T-helper 22 cell (primary cell): Measurements from ENCODE around the gene DNAL4.

ENCODE experiments used
- DNase-seq: peaks from one replicate; pipeline ENCODE4 v3.0.0-alpha.2; 2020; ENCODE audit warnings: low read depth

DNAL4 gene, protein sequence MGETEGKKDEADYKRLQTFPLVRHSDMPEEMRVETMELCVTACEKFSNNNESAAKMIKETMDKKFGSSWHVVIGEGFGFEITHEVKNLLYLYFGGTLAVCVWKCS

DNA sequence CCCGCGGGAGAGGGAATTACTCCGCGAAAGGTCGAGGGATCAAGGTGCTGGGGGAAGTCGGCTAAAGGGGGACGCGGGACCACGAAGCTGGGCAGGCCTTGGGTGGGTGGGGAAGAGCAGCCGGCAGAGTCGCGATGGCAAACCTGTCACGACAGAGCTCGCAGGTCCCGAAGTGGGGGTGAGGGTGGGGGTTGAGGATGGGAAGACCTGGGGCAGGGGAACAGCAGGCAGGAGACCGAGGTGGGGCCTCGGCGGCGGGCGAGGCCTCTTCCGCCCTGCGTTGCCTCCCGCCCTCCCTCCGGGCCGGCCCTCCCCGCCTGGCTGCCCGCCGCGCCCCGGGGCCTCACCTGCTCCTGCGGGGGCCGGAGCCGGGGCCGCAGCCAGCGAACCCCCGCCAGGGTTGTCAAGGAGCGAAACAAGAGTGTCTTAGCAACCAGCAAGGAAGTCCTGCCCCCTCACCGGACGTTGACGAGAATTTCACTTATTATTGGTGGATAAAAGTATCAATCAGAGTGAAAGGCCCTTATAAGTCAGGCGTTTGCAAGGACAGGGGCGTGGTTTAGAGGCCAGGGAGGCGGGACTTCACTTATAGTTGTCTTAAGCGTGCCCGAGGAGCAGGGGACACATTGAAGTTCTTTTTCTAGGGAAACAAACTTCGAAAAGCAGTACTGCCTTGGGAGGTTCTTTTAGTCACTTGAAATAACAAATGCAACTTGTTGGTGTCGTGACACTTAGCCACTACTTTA lies at the start of gene DNAL4:
Gene DNAL4 (minus strand): TSS at position 423 of the 746 bp plus-strand sequence. CDS start 11,412 bp downstream, outside the sequence.
- peak; percentile 86 for DNase-seq

DNA sequence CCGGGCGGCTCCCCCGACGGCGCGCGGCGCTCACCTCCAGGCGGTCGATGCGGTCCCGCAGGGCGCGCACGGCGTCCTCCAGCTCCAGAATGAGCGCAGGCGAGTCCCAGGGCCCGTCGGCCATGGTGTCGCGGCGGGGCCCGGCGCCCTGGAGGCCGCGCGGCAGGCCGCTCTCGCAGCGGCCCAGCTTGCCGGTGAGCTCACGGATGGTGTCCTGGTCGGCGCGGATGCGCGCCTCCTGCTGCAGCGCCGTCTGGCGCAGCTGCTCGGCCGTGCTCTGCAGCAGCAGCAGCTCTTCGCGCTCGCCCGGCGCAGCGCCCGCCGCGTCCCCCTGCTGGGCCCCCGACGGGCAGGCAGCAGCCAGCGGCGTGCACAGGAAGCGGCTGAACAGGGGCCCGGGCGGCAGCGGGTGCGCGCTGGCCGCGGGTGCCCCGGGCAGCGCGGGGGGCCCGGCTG lies 49.3 kb upstream of the DNAL4 start:
- DNase-seq = peak; percentile 12

DNA sequence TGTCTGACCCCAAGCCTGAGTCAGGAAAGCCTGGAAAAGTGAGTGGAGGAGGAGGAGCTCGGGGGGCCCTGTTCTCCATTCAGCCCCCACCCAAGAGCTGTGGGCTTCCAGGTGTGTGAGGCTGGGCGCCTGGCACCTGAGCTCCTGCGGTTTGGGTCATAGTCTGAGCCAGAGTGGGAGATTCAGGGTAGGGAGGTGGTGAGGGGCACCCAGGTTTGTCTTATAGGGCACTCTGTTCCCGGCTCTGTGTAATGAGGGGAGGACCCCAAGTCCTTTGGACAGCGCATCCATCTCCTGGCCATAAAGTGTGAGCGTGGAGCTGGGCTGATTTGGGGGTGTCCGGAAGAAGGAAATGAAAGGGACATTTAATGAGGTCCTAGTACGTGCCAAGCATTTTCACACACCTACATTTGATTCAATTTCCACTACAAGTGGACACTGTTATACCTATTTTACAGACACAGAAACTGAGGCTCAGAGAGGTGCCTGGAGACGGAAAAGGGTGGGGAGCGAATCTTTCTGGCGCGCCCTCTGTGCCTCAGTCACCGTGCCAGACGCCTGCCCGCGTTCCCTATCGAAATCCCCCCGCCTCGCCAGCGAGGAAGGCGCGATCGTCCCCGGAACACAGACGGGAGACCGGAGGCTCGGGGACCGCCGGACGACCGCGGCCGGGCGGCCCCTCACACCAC lies 48.7 kb upstream of the DNAL4 start:
- no peak for DNase-seq

DNA sequence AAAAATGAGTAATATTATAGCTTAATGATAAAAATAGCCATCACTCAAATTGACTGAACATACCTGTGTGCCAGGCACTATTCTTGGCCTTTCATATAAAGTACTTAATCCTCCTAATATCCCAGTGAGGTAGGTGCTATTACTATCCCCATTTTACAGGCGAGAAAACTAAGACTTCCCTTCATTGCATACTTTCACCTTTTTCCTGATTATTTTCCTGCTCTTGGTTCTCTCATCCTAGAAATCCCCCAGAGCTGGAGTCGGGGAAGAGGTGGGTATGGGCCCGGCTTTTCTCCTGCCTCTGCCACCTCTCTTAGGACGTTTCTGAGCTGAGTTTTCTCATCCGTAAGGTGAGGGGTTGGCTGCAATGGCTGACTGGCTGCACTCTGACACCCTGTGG lies 47.7 kb upstream of the DNAL4 start:
- no peak for DNase-seq

DNA sequence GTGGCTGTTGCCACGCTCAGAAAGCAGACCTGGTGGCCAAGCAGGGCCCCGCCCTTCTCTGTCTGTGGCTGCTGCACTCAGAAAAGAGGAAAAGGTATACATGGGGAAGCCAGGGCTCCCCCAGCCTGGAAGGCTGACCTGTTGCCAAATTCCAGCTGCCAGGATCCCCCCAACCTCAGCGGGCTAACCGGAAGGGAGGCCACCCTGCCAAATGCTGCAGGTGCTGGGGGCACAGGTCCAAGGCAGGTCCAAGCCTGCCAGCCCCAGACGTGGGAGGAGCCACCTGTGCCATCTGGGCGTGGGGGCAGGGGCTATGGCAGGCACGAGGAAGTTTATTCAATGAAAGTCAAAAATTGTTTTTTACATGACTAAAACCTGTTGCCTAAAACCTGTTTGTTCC lies 47.3 kb upstream of the DNAL4 start:
- no peak for DNase-seq

DNA sequence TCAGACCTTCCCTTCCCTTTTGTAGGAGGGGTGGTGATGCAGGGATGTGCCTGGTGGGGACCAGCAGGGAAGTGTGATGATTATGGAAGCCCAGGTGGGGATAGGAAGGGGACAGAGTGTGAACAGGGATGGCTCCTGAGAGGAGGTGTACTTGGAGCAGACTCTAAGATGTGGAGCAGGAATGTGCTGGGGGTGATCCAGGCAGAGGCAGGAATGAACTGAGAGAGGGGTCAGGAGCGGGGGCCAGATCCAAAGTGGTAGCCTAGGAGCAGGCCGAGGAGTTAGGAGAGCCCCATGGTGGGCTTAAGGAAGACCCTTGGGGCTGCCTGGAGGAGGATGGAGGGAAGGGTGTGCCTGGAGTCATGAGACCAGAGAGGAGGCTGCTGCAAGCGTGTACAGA lies 46.2 kb upstream of the DNAL4 start:
- DNase-seq = no peak

DNA sequence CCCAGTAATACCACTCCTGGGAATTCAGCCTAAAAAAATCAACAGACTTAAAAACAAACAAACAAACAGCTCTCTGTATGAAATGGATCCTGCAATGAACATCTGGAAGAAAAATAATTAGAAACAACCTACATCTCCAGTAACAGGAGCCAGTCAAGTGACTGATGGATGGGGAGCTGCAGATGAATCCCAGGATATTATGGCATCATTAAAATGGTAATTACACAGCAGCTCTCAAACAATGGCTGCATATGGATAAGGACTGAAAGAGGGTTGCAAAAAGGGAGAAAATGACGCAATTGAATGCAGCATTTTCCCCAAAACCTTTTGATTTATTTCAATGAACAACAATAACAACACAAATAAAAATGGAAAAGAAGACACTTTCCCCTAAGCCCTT lies 45.7 kb upstream of the DNAL4 start:
- DNase-seq = no peak

DNA sequence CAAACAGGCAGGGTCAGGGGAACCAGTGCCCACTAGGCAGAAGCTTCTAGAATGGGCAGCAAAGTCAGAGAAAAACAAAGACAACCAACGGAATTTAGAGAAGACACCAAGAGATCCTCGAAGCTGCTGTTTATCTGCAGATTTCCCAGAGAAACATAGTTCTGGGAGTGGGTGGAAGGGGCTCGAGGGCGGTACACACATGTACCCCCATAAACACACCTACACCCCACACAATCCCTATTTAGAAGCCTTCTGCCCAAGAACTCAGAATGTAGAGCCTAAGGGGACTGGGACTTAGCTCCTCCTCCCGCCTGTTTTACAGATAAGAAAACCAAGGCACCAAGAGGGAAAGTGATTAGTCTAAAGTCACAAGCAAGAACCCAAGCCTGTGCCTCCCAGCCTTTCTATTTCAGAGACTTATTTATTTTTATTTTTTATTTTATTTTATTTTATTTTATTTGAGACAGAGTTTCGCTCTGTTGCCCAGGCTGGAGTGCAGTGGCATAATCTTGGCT lies 43.5 kb upstream of the DNAL4 start:
- DNase-seq = no peak

DNA sequence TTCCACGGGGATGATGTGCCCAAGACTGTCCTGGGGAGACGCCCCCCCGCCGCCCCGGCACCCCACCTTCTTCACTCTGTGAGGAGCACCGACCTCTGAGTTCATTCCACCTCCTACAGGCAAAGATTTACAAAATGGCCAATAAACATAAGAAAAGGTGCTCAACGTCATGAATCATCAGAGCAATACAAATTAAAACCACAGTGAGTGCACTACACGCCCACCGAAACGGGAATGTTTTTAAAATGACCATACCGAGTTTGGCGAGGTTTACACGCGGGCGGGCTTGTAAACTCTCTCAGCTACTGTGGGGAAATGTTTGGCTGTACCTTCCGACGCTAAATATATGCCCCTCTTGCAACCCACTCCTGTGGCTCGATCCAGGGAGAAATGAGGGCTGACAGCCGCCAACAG lies 42.0 kb upstream of the DNAL4 start:
- no peak for DNase-seq

DNA sequence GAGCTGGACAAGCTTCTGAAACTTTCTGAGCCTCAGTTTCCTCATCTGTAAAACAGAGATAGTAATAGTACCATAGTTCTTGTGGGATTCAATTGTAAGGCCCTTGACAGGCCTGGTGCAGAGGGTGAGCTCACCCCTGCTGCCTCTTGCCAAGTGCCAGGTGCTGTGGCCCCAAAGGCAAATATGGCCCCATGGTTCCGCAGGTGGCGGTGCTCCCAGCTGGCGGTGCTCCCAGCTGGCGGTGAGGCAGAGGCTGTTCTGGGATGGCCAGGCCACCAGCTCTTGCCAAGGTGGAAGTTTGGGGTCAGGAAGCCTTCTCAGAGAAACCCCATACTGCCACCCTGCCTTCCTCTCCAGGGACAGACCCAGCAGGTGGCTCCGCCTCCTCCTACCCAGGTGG lies 41.0 kb upstream of the DNAL4 start:
- DNase-seq = no peak

DNA sequence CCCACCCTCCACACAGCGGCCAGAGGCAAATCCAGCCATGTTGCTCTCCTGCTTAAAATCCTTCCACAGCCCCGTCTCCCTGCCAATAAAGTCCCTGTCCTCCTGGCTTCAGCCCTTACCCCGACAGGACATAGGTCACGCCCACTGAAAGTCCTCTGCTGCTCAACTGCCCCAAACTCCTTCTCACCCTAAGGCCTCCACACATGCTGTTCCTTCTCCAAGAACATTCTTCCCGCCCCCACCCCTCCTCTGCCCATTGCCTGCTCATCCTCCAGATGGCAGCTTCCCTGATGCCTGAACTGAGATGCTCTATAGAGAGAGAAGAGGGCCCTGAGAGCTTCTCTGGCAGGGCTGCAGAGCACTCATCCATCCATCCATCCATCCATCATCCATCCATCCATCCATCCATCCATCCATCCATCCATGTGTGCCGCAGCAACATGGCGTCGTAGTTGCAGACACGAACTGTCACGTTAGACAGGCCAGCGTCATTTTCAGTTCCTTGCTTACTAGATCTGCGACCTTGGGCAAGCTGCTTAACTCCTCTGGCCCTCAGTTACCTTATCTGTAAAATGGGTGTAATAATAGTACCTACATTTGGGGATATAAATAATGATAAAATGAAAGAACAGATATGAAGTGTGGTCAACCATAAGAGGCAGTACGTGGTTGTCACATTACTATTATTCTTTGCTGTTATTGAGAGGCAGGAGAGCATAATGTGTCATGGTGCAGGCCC lies 40.4 kb upstream of the DNAL4 start:
- no peak for DNase-seq

DNA sequence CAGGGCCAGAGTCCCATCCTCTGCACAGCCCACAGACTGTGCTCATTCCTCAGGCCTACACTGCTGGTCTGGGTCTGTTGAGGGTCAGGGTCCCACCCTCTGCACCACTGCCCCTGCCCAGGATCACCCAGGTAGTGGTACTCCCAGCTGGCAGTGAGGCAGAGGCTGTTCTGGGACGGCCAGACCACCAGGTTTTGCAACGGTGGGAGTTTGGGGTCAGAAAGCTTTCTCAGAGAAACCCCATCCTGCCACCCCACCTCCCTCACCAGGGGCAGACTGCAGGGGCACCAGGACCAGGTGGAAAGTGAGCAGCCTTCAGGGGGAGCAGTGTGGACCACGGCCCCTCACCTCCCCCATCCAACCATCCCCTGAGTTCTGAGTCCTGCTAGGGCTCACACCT lies 39.1 kb upstream of the DNAL4 start:
- no peak for DNase-seq

DNA sequence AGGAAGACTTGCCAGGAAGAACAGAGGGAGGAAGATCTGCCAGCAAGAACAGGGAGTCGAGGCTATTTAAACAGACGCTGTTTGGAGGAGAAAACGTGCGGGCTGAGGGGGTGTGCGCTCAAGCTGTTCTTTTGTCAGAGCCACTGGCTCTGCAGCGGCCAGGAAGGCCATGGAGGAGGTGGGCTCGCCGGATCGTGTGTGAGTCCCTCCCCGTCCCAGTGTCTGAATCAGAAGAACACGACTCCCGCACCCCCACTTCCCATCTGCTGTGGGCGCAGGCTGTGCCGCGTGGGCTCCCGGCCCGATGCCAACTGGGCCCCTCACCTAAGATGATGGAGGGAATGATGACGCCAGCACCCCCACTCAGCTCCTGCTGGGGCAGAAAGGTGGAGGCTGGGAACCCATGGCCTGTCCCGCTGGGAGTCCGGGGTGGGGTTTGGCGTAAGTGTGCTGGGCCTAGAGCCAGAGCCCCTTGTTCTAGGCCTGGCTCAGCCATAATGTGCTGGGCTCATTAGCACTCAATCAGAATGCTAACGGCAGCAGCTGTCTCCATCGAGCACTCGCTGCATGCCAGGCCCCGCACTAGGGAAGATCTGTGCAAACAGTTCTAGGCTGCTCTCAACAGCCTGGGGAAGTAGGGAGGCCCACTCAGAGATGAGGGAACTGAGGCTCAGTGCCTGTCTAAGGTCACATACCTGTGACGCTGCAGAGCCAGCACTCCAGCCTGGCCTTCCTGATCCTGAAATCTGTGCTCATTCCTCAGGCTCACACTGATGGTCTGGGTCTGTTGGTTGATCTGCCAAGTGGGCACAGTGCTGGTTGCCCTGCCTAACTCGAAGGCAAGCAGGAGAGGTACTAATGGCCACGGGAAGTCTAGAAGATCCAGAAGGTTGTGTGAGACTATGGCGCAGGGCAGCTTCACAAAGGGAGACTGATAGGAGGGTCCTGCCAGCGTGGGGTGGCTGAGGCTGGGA lies 38.3 kb upstream of the DNAL4 start:
- no peak for DNase-seq

DNA sequence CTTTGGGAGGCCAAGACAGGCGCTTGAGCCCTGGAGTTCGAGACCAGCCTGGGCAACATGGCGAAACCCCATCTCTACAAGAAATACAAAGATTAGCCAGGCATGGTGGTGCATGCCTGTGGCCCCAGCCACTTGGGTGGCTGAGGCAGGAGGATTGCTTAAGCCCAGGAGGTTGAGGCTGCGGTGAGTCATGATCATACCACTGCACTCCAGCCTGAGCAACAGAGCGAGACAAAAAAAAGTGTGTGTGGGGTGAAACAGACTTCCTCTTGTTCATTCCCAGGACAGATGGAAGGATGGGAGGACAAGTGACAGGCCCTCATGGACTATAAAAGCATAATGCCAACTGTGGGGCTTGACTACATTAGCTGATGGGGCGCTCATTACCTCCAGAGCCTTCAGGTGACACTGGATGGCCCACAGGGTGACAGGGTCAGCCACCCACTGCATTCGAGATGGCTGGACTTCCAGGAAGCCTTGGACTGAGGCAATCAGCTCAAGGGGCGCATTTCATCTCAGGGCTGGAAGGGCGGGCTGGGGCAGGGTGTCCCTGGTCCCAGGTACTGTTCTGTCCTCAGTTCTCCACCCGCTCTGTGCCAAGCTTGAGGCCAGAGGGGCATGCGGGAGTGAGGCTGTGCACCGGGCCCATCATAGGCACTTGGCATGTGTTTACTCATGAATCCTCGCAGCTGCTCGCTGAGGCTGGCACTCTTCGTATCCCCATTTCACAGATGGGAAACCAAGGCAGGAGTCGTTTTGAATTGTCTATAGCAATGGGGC lies 37.4 kb upstream of the DNAL4 start:
- DNase-seq = no peak

DNA sequence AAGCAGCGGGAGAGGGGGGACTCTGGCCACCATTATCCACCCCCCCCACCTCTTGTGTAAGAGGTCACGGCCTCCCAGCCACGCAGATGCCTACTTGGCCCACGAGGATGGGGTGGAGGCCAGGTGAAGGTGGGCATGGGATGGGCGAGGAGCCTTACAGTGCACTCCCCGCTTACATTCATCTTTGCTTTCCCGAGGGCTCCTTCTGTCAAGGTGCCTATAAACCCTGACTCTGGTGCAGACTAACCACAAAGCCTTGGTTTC lies 36.8 kb upstream of the DNAL4 start:
- DNase-seq = no peak

DNA sequence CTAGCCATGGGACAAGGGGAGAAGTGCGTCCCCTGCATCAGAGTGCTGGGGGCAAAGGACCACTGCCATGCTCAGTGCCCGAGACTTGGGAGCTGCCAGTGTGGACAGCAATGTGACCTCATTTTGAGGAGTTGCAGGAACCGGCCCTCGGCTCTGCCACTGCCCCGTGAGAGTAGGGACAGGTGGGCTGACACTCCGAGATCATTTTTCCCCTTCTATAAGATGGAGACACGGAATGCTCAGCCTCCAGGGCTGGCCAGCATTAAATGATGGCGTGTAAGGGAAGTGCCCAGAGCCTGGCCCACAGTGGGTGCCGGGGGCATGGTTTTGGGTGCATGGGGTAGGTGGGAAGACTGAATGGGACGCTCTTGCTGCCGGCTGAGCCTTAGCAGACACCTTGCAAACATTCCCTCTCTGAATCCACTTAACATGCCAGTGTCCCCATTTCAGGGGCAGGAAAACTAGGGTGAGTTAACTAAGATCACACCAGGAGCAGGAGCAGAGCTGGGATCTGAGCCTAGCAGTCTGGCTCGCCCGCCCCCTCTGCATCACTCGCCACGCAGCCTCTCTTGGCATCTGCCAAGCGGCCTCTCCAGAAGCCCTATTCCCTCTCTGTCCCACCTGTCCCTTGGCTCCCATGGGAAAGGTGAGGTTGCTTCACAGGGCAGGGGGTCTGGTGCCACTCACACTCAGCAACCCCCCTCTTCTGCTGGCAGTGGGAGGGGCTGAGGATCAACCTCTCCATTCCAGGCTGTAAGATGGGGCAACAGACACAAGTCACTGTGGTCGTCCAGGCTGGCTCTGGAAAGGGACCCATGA lies 36.3 kb upstream of the DNAL4 start:
- DNase-seq = no peak

DNA sequence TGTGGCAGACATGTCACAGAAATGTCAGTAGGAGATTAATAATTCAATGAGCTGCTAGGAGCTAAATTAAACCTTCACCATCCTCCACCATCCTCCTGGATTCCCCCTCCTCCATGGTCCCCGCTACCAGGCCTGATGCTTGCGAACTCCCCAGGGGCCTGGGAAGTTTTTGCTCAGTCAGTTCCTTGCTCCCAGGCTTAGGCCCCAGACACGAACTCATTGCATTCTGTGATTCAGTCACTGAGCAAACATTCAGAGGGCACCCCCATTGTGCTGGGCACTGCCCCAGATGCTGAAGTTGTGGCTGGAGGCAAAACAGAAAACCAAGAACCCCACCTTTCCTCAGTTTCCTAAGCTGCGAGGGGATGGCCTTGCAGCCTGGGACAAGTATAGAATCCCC lies 35.5 kb upstream of the DNAL4 start:
- no peak for DNase-seq

DNA sequence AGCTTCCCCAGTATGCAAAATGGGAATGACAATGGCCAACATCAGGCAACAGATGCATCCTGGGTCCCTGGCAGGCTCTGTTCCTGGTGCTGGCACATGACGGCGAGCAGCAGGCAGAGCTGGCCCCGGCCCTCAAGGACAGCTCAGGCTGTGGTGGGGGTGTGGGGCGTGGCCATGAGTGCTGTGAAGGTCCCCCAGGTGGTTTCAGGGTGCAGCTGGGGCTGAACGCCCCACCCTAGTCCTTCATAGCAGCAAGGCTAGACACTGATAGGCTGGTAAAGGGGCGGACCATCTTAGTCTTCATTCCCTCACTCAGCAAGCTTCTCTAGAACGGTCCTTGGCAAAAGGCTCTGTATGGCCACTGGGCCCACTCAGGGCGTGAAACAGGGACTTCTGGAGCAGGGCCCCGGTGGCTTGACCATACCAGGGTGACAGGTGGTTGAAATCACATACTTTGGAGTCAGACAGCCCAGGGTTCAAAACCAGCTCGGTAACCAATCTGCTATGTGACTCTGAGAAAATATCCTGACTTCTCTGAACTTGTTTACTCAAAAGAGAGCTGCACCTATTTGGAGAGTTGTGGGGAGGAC lies 34.8 kb upstream of the DNAL4 start:
- no peak for DNase-seq

DNA sequence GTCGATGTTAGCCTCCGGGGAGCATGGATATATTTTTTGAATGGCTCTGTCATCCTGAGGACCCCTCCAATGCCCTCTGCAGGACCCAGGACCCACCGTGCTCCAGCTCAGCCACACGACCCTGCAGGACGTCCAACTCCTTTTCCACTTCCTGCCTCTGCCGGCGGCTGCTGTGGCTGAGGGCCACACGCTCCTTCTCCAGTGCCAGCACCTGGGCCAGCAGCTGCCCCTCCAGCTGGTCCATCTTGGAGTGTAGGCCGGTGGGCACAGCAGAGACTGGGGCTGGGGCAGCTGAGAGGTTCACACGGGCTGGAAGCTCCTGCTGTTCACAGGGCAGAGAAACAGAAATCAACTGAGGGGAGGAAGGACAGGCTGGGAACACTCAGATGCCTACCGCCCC lies 34.2 kb upstream of the DNAL4 start:
- DNase-seq = no peak

DNA sequence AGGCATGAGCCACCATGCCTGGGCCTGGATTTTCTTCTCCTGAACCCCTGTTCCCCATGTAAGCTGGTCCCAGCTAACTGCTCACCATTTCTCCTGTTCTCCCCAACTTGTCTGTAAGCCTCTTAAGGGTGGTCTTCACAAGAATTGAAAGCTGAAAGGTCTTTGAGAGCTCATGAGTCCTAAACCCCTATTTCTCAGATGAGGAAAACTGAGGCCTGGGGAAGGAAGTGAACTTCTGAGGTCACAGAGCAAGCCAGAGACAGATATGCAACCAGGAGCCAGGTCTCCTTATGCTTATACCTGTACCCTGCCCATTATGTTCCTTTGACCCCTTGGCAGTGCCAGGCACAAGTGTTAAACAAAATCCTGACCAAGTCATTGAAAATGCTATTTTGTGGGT lies 33.6 kb upstream of the DNAL4 start:
- DNase-seq = no peak
